HG03460 (cell line): Measurements from ENCODE around the gene VWC2.

Experiments used
- ATAC-seq: cut with Tn5 transposase; IDR thresholded peaks from one replicate; pipeline ENCODE4 v1.9.1; 2021; ENCODE audit not compliant: unreplicated experiment

VWC2 gene

DNA sequence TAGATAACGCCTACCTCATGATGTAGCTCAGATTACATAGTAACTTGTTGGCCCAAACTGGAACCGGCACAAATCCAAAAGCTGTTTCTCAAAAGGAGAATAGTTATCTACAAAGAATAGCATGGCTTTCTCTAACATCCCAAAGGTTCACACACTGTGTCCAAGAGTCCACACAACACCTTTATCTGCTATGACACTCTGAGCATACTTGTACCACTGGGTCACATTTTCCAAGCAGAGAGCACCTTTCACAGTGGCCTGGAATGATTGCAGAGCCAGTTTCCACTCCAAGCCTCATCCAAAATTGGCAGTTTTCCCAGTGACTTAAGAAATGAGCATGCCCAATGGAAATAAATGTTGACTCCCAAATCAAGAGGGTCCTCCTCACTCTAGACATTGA, 155.3 kb downstream of the VWC2 start:
- no peak for ATAC-seq

- no peak for ATAC-seq
Measured at GRCh38 chr7:49931627-49932026, 158.2 kb downstream of the VWC2 start.

DNA sequence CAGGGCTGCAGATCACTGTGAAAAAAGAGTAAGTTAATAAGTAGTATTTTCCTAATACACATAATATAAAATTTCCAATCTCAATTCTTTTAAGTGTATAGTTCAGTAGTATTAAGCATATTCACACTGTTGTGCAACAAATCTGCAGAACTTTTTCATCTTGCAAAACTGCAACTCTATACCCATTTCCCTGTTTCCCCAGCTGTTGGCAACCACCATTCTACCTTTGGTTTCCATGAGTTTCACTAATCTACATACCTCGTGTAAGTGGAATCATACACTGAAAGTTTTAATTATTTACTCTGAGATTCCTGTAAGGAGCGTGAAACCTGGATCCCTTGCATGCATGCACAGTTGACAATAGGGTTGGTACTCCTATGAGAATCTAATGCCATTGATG, 164.2 kb downstream of the VWC2 start:
- ATAC-seq, result no peak
